Activated T-cell treated with anti-CD3 and anti-CD28 coated beads, Interleukin-2, amount 50 U/mL, for 48 hours (primary cell): Measurements from ENCODE around the gene LRRC61.
A peak's percentile ranks its signal among the peaks of the same experiment; 100 is the strongest.

Experiments used
- DNase-seq, 2 experiments: peaks; one replicate each; pipeline ENCODE4 v3.0.0-alpha.2; 2020

LRRC61 gene

DNA sequence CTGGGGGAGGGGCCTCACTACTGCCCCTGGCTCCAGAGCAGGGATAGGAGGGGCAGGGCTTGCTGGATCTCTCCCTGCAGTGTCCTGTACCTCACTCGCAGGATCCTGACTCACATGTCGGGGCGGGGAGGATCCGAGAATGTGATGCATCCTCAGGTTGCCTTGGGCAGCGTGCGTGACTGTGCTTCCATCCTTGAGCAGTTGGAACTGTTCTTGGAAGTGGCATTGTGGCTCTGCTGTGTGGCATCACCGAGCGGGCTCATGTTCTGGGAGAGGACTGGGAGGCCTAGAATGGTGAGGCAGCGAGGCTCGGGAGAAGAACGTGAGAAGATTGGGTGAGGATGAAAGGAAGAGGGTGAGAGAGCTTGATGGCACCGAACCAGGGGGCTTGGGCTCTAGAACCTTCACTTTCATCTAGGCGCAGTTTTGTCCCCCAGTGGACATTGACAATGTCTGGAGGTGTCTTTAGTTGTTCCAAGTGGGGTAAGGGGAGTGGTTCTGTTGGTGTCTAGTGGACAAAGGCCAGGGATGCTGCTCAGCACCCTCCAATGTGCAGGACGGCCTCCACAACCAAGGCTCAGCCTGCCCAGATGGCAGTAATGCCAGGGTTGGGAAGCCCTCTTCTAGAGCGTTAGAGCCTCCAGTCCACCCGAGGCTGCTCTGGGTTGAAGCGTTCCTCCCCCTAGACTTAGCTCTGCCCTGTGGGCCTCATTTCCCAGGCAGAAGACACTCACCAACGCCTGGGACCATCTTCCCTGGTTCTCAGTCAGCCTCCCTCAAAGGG is 9.9 kb downstream of the LRRC61 start:
- DNase-seq: no peak

- DNase-seq: no peak
These were observed 10.5 kb downstream of the LRRC61 start for GRCh38 chr7:150333659-150334058.

GRCh38 chr7:150334108-150334507 is 11.0 kb downstream of the LRRC61 start:
- no peak for DNase-seq

- DNase-seq: no peak
These were observed 12.1 kb downstream of the LRRC61 start for GRCh38 chr7:150335108-150335773.

- no peak for DNase-seq
These were observed 12.6 kb downstream of the LRRC61 start for GRCh38 chr7:150335774-150336112.

DNA sequence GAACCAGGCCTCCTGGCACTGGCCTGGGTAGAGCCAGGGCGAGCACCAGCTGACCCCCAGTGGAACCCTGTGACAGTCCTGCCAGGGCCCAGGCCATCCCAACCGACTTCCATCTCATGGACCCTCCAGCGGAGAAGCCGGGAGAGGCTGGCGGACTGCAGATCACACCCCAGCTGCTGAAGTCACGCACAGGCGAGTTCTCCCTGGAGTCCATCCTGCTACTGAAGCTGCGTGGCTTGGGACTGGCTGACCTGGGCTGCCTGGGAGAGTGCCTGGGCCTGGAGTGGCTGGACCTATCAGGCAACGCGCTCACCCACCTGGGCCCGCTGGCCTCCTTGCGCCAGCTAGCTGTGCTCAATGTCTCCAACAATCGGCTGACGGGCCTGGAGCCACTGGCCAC is 13.6 kb downstream of the LRRC61 start:
- no peak for DNase-seq

DNA sequence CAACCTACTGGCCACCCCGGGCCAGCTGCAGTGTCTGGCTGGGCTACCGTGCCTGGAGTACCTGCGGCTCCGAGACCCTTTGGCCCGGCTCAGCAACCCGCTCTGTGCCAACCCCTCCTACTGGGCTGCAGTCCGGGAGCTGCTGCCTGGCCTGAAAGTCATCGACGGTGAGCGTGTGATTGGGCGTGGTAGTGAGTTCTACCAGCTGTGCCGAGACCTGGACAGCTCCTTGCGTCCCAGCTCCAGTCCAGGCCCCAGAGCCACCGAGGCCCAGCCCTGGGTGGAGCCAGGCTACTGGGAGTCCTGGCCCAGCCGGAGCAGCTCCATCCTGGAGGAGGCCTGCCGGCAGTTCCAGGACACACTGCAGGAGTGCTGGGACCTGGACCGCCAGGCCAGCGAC is 14.0 kb downstream of the LRRC61 start:
- DNase-seq: no peak

- no peak for DNase-seq
These were observed 14.5 kb downstream of the LRRC61 start for GRCh38 chr7:150337659-150338081.

DNA sequence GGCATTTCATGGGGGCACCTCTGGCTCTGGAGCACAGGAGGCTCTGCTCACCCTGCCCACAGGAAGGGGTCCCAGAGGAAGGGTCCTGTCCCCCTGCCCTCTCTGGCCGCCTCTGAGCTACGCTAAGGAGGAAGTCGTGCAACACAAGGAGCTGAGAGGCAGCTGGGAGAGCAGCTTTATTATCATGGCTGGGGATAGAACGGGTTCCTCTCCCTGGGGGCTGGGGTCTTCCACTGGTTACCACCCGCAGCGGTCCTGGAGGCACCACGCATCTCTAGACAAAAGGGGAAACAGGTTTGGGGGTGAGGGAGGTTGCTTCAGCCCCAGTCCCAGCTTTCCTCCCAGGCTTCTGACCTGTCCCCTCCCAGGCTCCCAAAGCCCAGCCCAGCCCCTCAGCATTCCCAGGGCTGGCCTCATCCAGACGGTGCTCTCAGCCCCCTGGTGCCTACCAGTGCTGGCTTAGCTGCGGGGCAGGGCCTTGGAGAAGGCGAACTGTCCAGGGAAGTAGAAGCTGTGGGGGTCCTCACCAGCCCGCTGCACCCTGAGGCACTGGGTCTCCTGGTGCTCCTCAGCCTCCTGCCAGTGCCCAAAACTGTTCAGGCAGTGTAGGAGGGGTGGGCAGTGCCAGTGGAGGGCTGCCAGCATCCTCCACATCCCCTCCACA is 15.1 kb downstream of the LRRC61 start:
- no peak for DNase-seq

DNA sequence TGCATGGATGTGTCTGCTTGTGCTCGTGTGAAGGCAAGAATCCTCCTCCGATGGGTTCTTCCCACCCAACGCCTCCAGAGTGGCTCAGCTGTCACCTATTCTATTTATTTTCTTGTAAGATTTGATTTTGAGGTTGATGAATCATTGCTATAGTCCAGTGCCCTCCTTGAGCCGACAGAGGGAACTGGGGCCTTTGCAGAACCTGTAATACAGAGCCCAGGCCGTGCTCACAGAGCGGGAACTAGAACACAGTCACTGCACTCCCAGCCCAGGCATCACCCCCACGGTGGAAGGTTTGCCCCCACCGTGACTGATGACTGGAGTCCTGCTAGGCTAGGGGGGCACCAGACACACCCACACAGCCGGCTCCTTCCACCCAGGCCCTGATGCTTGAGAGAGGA is 16.3 kb downstream of the LRRC61 start:
- DNase-seq: no peak

DNA sequence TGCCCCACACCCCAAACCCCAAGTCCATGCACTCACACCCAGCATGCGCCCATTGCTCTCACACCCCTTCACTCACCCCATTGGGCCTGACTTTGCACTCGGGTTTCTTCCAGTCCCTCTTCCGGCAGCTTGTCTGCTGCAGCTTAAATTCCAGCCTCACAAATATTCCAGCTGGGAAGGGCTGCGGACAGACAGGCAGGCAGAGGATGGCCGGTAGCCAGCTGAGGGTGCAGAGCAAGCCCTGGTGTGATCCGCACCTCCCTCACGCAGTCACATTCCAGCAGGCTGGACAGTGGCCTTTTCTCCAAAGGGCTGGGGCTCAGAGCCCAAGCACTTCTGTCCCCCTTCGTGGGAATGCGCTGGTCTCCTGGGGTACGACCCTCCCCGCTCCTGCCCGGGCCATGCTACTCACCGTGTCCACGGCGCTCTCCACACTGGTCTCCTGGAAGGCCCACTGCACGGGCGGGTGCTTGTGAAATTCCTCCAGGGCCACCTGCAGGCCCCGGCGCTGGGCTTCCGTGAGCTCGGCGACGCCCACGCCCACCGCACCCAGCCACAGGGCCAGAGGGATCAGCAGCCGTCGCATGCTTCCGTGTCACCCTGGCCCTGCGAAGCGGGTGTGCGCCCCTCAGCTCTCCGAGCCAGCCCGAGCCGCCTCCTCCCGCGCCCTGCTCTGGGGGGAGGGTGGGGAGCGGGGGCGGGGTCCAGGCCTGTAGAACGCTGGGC is 17.0 kb downstream of the LRRC61 start:
- no peak for DNase-seq

DNA sequence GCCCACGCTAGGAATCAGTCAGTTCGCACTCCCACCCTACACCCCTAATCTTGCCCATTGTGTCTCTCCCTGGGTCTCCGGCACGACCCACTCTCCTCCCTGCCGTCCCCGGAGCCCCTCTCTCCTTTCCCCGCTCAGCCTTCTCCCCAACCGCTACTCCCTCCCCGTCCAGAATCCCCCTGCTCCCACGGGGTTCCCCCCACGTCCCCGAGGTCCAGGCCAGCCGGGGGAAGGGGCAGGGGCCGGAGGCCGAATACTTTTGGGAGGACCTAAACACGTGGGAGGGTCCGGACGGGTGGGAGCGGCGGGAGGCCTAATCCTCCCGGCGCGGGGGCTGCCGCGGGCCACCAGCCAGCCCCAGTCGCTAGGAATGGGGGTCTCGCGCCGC is 17.7 kb downstream of the LRRC61 start:
- DNase-seq: no peak

GRCh38 chr7:150341263-150342120 is 18.3 kb downstream of the LRRC61 start, which contains the start of gene RARRES2:
Gene RARRES2, minus strand, starts transcription at chr7:150341629. Its CDS starts 1,020 bp downstream, at chr7:150340609.
- DNase-seq: no peak

DNA sequence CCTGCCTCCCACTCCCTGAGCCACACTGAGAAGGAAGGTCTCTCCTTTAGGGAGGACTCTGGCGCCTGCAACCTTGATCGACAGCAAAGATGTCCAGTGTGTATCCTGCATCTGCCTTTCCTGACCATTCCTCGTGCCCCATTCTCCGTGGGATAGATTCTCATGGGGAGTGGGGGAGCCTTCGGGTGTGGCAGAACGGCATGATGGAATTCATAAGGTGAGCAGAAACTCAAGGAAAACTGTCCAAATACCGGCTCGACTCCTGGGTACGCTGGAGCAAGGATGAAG is 18.9 kb downstream of the LRRC61 start:
- no peak for DNase-seq

GRCh38 chr7:150343225-150343624 is 20.1 kb downstream of the LRRC61 start:
- no peak for DNase-seq

GRCh38 chr7:150344299-150344698 is 21.1 kb downstream of the LRRC61 start:
- DNase-seq: no peak

DNA sequence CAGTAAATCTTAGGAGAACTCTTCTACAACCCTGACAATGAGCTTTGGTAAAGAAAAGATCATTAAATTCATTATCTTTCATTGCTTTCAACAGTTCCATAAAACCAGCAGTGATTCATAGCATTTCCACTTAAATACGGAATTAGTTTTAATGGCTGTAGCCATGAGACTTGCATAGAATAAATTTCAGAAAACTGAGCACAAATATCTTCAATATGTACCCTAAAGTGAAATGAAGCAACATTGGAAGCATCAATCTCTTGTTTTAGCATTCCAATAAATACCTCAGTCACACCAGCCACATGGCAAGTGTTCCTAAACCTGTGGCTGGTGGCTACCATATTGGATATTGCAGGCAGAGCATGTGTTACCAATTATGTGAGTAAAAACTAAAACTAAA is 21.9 kb downstream of the LRRC61 start:
- no peak for DNase-seq

DNA sequence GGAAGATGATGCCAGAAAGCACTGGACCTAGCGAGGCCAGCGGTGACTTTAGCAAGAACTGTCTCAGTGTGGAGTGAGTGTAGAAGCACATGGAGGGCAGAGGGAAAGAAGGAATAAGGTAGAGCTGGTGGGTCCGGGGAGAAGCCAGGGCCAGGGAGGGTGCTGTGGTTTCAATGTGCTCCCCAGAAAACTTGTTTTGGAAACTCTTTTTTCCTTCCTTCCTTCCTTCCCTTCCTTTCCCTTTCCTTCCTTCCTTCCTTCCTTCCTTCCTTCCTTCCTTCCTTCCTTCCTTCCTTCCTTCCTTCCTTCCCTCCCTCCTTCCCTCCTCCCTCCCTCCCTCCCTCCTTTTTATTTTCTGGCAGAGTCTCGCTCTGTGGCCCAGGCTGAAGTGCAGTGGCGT is 23.8 kb downstream of the LRRC61 start:
- no peak for DNase-seq

DNA sequence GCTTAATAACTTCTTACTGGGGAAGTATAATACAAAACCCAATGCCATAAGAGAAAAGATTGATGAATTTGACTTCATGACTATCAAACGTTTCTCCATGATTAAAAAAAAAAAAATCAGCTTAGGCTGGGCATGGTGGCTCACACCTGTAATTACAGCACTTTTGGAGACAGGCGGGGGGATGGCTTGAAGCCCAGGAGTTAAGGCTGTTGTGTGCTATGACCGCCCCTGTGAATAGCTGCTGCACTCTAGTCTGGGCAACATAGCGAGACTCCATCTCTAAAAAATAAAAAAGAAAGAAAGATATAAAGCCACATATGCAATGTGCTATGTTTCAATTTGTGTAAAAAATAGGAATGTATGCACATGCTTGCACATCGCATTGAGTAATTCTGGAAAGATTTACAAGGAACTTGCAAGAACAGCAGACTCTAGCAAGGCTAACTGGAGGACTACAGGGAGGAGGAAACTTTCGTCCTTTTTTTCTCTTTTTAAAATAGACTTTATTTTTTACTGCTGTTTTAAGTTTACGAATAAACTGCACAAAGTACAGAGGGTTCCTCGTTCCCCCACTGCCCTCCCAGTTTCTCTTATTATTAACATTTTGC is 28.5 kb downstream of the LRRC61 start:
- no peak for DNase-seq

- DNase-seq: no peak
These were observed 32.5 kb downstream of the LRRC61 start for GRCh38 chr7:150355666-150356059.

DNA sequence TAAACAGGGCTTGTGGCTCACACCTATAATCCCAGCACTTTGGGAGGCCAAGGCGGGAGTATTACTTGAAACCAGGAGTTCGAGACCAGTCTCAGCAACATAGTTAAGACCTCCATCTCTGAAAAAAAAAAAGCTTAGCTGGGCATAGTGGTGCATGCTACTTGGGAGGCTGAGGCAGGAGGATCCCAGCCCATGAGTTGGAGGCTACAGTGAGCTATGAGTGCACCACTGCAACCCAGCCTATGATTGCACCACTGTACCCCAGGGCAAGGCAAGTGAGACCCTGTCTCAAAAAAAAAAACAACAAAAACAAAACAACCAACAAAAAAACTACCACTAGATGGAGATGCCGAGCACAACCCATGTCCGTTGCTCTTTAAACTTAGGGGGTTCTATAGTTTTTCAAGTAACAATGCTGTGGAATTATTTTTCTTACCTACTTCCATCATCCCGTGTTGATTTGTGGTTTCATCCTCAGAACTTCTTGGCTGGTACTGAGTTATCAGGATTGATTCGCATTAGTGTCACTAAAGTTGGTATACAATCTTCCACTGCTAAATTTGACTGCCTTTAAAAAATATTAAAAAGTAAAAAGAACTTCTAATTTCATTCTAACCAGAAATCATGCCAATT is 33.2 kb downstream of the LRRC61 start:
- DNase-seq: no peak

- DNase-seq: peak; percentile 72 to 79
These were observed 34.1 kb downstream of the LRRC61 start for GRCh38 chr7:150357270-150357669.
